ENCODE measurements around the gene GPC1.

Gene GPC1

GRCh38 chr2:240422658-240423329 lies 12.7 kb upstream of the GPC1 start:
- no peak overlapping the region for H3K27ac ChIP-seq
- no peak overlapping the region for H3K4me3 ChIP-seq
- DNase-seq (ENCODE audit: low spot score) = peak; percentile 21
- TF ChIP-seq CTCF (IDR thresholded peaks at IDR 0.05) = no peak

- no peak overlapping the region for H3K4me3 ChIP-seq
- DNase-seq (ENCODE audit: low spot score) = peak; percentile 60
- no peak for TF ChIP-seq CTCF (IDR thresholded peaks at IDR 0.05)
- no peak overlapping the region for H3K27ac ChIP-seq
These were observed 11.7 kb upstream of the GPC1 start for GRCh38 chr2:240423788-240424191.

GRCh38 chr2:240424341-240425235 lies 10.9 kb upstream of the GPC1 start:
- Histone ChIP-seq H3K27ac (no peak overlapping the region), H3K4me3 (no peak overlapping the region)
- TF ChIP-seq CTCF (IDR thresholded peaks at IDR 0.05) = no peak
- peak; percentile 63 for DNase-seq (ENCODE audit: low spot score)

- DNase-seq (ENCODE audit: low spot score) = no peak
- Histone ChIP-seq H3K27ac (no peak overlapping the region), H3K4me3 (no peak overlapping the region)
- no peak for TF ChIP-seq CTCF (IDR thresholded peaks at IDR 0.05)
These were observed 10.2 kb upstream of the GPC1 start for GRCh38 chr2:240425236-240425615.

- TF ChIP-seq CTCF (IDR thresholded peaks at IDR 0.05) = no peak
- peak; percentile 41 for DNase-seq (ENCODE audit: low spot score)
- no peak overlapping the region for H3K4me3 ChIP-seq
- no peak overlapping the region for H3K27ac ChIP-seq
These were observed 9.8 kb upstream of the GPC1 start for GRCh38 chr2:240425697-240426096.

- peak; percentile 64 for DNase-seq (ENCODE audit: low spot score)
- no peak overlapping the region for H3K4me3 ChIP-seq
- H3K27ac ChIP-seq = no peak overlapping the region
- TF ChIP-seq CTCF (IDR thresholded peaks at IDR 0.05) = no peak
These were observed 8.4 kb upstream of the GPC1 start for GRCh38 chr2:240426845-240427721.

Measured in coronary artery (tissue), 2 donors.